K562 (cell line): ENCODE data around the gene SLC25A33. TPM values are rescaled to one million over a fixed set of nuclear protein-coding genes. Genes with fewer than 3 reads are reported as not detected.

Experiments
- BHLHE40 ChIP-seq: IDR thresholded peaks from 2 replicates; pipeline ENCODE4 v1.6.1; 2011; ENCODE audit warnings: low read length, improper control_type of control experiment
- DNMT1 ChIP-seq: fragments of 450-650 bp; IDR thresholded peaks from 2 replicates; pipeline ENCODE4 v1.6.1; 2016; ENCODE audit warnings: antibody characterized with exemption, mild to moderate bottlenecking
- EP300 ChIP-seq: IDR thresholded peaks from 2 replicates; pipeline ENCODE4 v1.6.1; 2012; ENCODE audit warnings: low read length, improper control_type of control experiment
- GMEB1 ChIP-seq: fragments of 250-450 bp; sonication (Bioruptor Pico); IDR thresholded peaks from 2 replicates; pipeline ENCODE4 v1.4.0; 2020; ENCODE audit warnings: mild to moderate bottlenecking
- HNRNPLL ChIP-seq: fragments of 200-400 bp; formaldehyde crosslinking; IDR thresholded peaks from 2 replicates; pipeline ENCODE4 v1.6.1; 2017; ENCODE audit warnings: low read length, low read depth, mild to moderate bottlenecking; ENCODE audit not compliant: poor library complexity, severe bottlenecking
- JUN ChIP-seq, 2 experiments: sonication (generic) in 1 of 2; formaldehyde crosslinking in 1 of 2; IDR thresholded peaks; 2 replicates each; pipeline versions ENCODE4 v1.6.1 to v1.8.0; 2012 to 2022; ENCODE audit warnings: borderline replicate concordance in 2 of 2, mild to moderate bottlenecking in 2 of 2, improper control_type of control experiment in 1 of 2, low read depth in 1 of 2, low read length in 1 of 2, missing genetic modification reagents in 1 of 2
- MAZ ChIP-seq, 2 experiments: fragments of 450-650 bp in 1 of 2; sonication (generic) in 1 of 2; formaldehyde crosslinking; IDR thresholded peaks in 1 of 2; conservative IDR thresholded peaks in 1 of 2; 2 replicates each; pipeline versions ENCODE4 v1.4.0 to v1.5.0; 2020; ENCODE audit warnings: mild to moderate bottlenecking in 1 of 2, missing genetic modification reagents in 1 of 2
- MEIS2 ChIP-seq: fragments of 450-650 bp; IDR thresholded peaks from 2 replicates; pipeline ENCODE4 v1.6.1; 2014; ENCODE audit warnings: mild to moderate bottlenecking; ENCODE audit not compliant: partially characterized antibody
- MYBL2 ChIP-seq, 2 experiments: fragments of 450-650 bp in 1 of 2; sonication (generic) in 1 of 2; formaldehyde crosslinking in 1 of 2; IDR thresholded peaks; 2 replicates each; pipeline versions ENCODE4 v1.6.1 to v1.8.1; 2017 to 2022; ENCODE audit warnings: borderline replicate concordance in 1 of 2, inconsistent platforms in 1 of 2, low read depth in 1 of 2, mild to moderate bottlenecking in 1 of 2, missing genetic modification reagents in 1 of 2, moderate library complexity in 1 of 2
- RBM15 ChIP-seq: fragments of 200-400 bp; formaldehyde crosslinking; IDR thresholded peaks from 2 replicates; pipeline ENCODE4 v1.6.1; 2018; ENCODE audit warnings: mild to moderate bottlenecking, low read length, moderate library complexity; ENCODE audit not compliant: insufficient read depth
- RBM17 ChIP-seq: fragments of 200-400 bp; formaldehyde crosslinking; IDR thresholded peaks from 2 replicates; pipeline ENCODE4 v1.6.1; 2017; ENCODE audit warnings: low read depth, mild to moderate bottlenecking, low read length, borderline replicate concordance
- RBM25 ChIP-seq: fragments of 200-400 bp; formaldehyde crosslinking; IDR thresholded peaks from 2 replicates; pipeline ENCODE4 v1.6.1; 2018; ENCODE audit warnings: low read length, low read depth, moderate library complexity; ENCODE audit not compliant: severe bottlenecking
- SIRT6 ChIP-seq: IDR thresholded peaks from one replicate; pipeline ENCODE4 v1.6.1; 2012; ENCODE audit warnings: low read depth, mild to moderate bottlenecking, control low read depth, inconsistent platforms, low read length, moderate library complexity
- TAL1 ChIP-seq: fragments of 450-650 bp; IDR thresholded peaks from 2 replicates; pipeline ENCODE4 v1.6.1; 2016; ENCODE audit warnings: mild to moderate bottlenecking
- ZKSCAN3 ChIP-seq: fragments of 250-450 bp; sonication (Bioruptor Pico); IDR thresholded peaks from 2 replicates; pipeline ENCODE4 v1.4.0; 2020
- ZNF3 ChIP-seq: fragments of 250-450 bp; sonication (Bioruptor Pico); IDR thresholded peaks from 2 replicates; pipeline ENCODE4 v1.5.0; 2021; ENCODE audit warnings: mild to moderate bottlenecking, moderate library complexity
- ZNF507 ChIP-seq: conservative IDR thresholded peaks from 2 replicates; pipeline ENCODE4 v1.6.1; 2017; ENCODE audit warnings: missing genetic modification characterization, missing compliant biosample characterization
- polyA plus RNA-seq, 8 experiments: library from polyadenylated mRNA; depleted of rRNA in 4 of 8; stranded (reverse) in 5 of 8; unstranded in 3 of 8; fragments of >200 nt; fragmentation: Nextera tagmentation in 2 of 8; fragmentation: Illumina TruSeq in 1 of 8; extraction: Ambion mirVana in 2 of 8; extraction: Trizol in 1 of 8; gene quantifications; 2 replicates each; pipeline versions ENCODE4 v1.2.1 to v1.2.3, GENCODE V29; 2011 to 2014; ENCODE audit warnings: inconsistent platforms in 1 of 8, missing spikeins in 1 of 8
- total RNA-seq, 7 experiments: library from RNA; depleted of rRNA in 6 of 7; stranded (reverse); fragments of >200 nt in 6 of 7; fragmentation: Illumina TruSeq in 2 of 7; extraction: Trizol in 2 of 7; gene quantifications; 2 replicates each; pipeline versions ENCODE4 v1.2.1 to v1.2.3, GENCODE V29; 2011 to 2021; ENCODE audit warnings: low replicate concordance in 1 of 7
- TF ChIP-seq, protein P1 (sequence below): sonication (generic); formaldehyde crosslinking; IDR thresholded peaks from 2 replicates; pipeline ENCODE4 v1.8.0; 2023; ENCODE audit warnings: missing genetic modification reagents, mild to moderate bottlenecking, borderline replicate concordance
- TF ChIP-seq, protein P2 (sequence below): sonication (generic); formaldehyde crosslinking; IDR thresholded peaks from 2 replicates; pipeline ENCODE4 v1.8.0; 2022; ENCODE audit warnings: mild to moderate bottlenecking, missing genetic modification reagents

Gene SLC25A33
- total and polyA plus RNA-seq, 9 of the 15 experiments (the other 6 are each of a cell fraction or from before 2014, with no cell fraction given) = 3.2 to 23.5 (median 17.5) TPM

- TF ChIP-seq DNMT1 = no peak
- TF ChIP-seq ZNF507 (tag) = no peak
- TF ChIP-seq MYBL2 (IDR thresholded peaks at IDR 0.05; ENCODE audit: low read depth) = no peak
- no peak for TF ChIP-seq MYBL2 (CRISPR knock-in tag; IDR thresholded peaks at IDR 0.05; ENCODE audit: borderline replicate concordance)
- 0 out of 2 replicates have a peak, but pooled peaks have one; percentile 22 for TF ChIP-seq EP300
- TF ChIP-seq MAZ (CRISPR knock-in tag; conservative IDR thresholded peaks at IDR 0.05 in 1 of 2, IDR thresholded peaks at IDR 0.05 in 1 of 2) = 0 out of 4 replicates have a peak, but pooled peaks of 1 of the 2 experiments have one; percentile 34
- no peak for TF ChIP-seq TAL1
- peak; percentile 98 for TF ChIP-seq RBM25
- TF ChIP-seq BHLHE40 = peak; percentile 72
- TF ChIP-seq, protein P1, sequence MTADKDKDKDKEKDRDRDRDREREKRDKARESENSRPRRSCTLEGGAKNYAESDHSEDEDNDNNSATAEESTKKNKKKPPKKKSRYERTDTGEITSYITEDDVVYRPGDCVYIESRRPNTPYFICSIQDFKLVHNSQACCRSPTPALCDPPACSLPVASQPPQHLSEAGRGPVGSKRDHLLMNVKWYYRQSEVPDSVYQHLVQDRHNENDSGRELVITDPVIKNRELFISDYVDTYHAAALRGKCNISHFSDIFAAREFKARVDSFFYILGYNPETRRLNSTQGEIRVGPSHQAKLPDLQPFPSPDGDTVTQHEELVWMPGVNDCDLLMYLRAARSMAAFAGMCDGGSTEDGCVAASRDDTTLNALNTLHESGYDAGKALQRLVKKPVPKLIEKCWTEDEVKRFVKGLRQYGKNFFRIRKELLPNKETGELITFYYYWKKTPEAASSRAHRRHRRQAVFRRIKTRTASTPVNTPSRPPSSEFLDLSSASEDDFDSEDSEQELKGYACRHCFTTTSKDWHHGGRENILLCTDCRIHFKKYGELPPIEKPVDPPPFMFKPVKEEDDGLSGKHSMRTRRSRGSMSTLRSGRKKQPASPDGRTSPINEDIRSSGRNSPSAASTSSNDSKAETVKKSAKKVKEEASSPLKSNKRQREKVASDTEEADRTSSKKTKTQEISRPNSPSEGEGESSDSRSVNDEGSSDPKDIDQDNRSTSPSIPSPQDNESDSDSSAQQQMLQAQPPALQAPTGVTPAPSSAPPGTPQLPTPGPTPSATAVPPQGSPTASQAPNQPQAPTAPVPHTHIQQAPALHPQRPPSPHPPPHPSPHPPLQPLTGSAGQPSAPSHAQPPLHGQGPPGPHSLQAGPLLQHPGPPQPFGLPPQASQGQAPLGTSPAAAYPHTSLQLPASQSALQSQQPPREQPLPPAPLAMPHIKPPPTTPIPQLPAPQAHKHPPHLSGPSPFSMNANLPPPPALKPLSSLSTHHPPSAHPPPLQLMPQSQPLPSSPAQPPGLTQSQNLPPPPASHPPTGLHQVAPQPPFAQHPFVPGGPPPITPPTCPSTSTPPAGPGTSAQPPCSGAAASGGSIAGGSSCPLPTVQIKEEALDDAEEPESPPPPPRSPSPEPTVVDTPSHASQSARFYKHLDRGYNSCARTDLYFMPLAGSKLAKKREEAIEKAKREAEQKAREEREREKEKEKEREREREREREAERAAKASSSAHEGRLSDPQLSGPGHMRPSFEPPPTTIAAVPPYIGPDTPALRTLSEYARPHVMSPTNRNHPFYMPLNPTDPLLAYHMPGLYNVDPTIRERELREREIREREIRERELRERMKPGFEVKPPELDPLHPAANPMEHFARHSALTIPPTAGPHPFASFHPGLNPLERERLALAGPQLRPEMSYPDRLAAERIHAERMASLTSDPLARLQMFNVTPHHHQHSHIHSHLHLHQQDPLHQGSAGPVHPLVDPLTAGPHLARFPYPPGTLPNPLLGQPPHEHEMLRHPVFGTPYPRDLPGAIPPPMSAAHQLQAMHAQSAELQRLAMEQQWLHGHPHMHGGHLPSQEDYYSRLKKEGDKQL (CRISPR knock-in tag) = no peak
- no peak for TF ChIP-seq SIRT6
- TF ChIP-seq ZKSCAN3 (CRISPR knock-in tag) = no peak
- no peak for TF ChIP-seq RBM17
- TF ChIP-seq JUN (IDR thresholded peaks at IDR 0.05; ENCODE audit: borderline replicate concordance, low read depth, low read length) = no peak
- TF ChIP-seq JUN (CRISPR knock-in tag; IDR thresholded peaks at IDR 0.05; ENCODE audit: borderline replicate concordance) = no peak
- no peak for TF ChIP-seq GMEB1 (CRISPR knock-in tag)
- TF ChIP-seq, protein P2, sequence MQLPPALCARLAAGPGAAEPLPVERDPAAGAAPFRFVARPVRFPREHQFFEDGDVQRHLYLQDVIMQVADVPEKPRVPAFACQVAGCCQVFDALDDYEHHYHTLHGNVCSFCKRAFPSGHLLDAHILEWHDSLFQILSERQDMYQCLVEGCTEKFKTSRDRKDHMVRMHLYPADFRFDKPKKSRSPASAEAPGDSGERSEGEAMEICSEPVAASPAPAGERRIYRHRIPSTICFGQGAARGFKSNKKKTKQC (CRISPR knock-in tag) = no peak
- no peak for TF ChIP-seq ZNF3 (CRISPR knock-in tag)
- TF ChIP-seq RBM15 = no peak
- TF ChIP-seq MEIS2 = no peak
- TF ChIP-seq HNRNPLL = no peak
Observed at GRCh38 chr1:9629445-9630201, 90.4 kb downstream of the SLC25A33 start (continued).
